NOMO-1 treated with DMSO at 0.1 percent for 48 hours (cell line): ENCODE data around the gene ACTL10.

Experiments used
- DNase-seq: peaks from one replicate; lab custom pipeline; 2025; ENCODE audit not compliant: unreplicated experiment; lab: John Stamatoyannopoulos, UW

Gene ACTL10

DNA sequence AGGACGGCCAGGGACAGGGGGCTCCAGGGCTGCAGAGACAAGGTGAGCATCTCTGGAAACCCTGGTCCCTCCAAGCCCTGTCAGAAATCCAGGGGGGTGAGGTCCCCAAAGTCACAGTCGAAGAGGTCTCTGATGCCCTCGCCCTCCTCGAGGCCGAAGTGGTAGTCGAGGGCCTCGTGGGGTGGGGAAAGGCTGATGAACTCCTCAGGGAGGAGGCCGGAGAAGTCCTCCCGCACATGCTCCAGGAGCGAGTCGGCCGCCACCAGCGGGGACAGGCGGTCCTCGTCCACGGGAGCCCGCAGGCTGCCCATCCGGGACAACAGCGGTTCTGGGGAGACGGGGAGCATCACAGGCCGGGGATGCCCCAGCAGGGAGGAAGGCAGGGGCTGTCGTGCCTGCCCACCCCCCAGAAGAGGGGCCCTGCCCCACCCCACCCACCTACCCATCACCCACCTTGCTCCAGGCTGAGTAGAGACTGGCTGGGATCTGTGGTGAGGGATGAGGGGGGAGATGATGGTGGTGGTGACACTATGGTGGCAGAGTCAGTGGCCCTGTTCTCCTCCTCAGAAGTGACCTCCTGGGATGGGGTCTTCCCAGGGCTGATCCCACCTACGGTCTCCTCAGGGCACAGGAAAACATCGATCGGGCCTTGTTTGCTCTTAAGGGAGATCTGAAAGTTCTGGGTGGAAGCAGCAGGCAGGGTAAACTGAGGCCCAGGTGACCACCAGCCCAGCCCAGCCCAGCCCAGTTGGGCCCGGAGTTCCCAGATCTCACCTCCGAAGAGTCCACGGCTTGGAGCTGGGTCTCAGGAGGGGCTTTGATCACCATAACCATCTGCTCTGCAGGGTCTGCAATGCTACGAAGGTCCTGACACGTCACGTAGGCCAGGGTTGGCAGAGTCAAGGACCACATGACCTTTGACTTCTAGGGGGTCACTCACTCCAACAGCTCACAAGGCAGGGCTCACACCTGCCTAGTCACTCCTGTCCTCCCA lies 10.2 kb downstream of the ACTL10 start:
- no peak for DNase-seq

DNA sequence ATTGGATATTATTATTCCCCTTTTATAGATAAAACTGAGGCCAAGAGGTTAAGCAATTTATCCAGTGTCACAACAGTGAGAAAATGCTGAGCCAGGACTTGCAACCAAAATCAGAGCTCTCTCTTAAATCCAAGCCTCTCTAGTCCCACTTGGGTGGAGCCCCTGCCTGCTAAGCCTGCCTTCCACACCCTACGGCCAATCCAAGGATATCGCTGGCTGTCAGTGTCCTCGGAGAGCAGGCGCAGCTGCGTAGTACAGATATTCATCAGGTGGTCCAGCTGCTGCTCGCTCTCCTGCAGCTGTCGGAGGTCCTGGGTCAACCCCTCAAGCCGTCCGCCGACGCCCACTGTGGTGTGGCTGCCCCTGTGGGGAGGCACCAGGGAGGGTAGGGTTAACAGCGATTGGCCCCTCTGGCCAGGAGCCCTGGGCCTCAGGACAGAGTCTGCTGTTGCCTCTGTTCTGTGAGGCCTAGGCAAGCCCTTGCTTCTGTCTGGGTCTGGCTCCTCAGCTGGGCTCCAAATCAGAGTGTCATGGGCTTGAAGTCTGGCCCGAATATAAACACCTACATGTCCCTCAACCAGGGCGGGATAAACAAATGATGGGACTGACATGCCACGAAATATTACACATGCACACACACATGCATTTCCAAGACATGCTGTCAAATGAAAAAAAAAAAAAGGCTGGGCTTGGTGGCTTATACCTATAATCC lies 11.4 kb downstream of the ACTL10 start:
- DNase-seq, result no peak

DNA sequence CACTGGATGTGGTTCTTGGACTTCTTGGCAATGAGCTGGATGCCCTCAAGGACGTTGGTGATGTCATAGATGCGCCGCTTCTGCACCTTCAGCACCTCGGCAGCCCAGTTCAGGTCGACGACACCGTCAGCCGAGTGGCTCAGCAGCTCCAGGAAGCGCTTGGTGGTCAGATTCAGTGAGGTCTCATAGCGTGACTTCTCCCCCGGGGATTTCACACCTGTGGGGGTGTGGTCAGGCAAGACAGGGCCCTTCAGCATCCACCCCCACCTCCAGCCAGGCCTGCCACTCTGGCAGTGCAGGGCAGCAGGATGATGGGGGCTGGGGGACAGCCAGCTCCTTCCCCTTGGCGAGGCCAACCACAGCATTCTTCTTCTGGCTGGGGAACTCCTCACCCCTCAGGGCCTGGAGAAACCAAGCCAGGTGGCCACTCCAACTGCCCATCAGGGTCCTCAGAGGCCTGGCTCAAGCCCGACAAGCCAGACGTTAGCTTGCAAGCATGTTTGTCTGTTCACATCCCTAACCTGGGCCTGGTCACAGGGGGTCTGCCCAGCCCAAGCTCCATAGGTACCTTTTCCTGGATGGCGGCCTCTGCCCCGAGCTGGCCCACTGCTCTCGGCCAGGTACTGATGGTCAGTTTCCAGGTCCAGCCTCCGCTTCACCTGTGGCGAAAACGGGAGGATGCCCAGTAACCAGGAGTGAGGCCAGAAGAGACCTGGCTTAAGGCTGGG lies 13.2 kb downstream of the ACTL10 start:
- DNase-seq, result no peak

DNA sequence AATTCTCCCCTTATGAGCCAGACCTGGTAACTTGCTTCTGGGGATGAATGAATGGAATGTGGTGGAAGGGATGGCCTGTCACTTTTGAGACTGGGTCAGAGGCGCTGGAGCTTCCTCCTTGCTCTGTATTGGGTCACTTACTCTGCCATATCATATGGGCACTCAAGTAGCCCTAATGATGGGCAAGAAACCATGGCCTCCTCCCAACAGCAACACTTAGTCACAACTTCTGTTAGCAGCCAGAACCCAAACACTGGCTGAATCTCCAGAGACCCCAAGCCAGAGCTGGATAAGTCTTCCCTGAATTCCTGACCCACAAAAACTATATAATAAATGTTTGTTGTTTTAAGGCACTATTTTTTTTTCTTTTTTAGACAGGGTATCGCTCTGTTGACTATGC lies 13.9 kb downstream of the ACTL10 start:
- DNase-seq, result no peak

DNA sequence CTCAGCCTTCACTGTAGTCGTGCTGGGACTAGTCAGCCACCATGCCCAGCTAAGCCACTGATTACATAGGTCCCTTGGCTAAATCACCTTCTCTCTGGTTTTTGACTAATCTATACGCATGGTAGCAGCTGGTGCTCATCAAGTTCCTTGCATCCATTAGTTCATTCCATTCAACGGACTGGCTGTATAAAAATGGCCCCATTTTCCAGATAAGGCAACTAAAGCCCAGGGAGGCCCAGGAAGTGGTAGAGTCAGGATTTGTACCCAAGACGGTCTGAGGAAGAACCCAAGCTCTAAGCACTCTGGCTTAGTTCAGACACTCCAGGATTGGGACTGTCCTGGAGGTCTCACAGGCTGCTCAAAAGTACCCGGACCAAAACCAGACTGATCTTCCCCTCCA lies 14.5 kb downstream of the ACTL10 start:
- no peak for DNase-seq

DNA sequence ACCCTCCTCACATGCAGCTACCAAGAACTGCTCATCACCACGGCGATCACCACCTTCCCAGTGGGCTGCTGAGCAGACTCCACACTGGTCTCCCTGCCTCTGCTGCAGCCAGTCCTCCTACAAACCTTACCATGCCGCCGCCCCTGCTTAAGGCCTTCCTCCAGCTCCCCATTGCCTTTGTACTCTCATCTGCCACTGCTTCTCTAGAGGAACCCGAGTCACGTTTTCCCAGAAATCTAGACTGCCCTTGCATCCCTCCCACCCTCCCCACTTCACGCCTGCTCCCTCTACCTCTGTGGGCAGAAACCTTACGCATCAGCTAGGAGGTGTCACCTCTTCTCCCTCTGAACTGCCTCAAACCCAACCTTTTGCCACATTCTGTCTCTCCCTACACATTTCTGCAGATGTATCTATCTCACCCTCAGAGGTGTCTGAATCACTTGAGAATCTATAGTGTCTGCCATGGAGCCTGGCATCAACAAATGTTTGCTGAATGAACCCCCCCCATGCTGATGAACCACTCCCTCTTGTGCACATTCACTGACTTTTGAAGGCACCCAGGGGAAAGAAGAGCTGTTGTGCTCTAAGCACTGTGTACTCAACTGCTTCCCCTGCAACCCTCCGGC lies 15.1 kb downstream of the ACTL10 start:
- no peak for DNase-seq

DNA sequence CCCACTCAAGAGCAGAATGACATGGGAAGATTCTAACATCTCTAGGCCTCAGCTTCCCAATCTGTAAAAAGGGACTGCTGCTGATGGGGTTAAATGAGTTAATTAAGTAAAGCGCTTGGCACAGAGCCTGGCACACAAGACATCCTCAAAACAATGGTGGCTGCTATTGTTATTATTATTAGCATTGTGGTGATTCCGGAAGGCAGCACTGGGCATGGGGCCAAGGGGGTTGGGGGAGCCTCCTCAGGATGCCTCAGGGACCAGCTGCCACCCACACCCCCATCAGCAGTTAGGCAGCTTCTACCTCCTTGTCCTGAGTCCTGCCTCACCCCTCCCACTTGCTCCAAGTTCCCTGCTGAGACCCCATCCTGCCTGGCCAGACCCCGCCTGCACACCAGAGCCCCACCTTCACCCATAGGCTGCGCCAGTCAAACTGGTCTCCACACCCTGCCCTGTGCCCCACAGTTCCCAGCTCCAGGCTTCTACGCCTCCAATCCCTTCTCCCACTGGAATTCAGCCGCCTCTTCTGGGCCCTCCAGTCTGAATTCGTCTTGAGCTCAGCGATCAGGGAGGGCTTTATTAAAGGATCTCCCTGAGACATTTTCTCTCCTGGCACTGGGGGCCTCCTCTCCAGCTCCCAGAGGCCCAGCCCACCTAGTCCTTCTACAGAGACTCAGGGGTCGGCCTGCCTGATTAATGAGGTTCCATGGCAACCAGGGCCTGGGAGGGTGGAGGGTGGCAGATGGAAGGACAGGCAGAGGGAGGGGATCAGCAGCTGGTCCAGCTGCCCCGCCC lies 18.0 kb downstream of the ACTL10 start:
- DNase-seq, result no peak

DNA sequence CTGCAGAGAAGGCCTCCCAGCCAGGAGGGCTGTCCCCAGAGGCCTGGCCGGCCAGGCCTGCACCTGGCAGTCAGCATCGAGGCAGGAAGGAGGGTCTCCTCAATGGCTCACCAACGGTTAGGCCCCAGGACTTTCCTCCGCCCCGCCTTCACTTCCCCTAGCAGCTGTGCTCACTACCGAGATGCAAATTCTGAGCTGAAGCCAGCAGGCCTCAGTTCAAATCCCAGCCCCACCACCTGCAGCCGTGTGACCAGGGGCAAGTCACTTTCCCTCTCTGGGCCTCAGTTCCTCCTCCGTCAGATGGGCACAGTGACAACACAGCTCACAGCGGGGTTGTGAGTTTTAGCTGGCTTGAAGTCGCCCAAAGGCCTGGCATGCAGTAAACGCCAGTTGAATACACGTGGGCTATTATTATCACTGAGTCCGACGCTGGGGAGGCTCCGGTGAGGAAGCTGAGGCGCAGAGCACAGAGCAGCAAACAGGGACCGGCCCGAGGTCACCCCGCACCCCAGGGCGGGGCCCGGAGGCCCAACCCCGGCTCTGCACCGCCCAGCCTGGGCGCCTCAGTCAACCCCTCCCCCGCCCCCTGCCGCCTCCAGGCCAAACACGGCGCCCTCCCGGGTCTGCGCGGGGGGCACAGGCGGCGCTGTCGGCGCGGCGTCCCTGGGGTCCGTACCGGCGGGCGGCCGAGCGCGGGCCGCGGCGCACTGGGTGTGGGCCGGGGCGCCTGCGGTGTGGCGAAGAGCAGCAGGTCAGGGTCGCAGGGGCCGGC lies 18.8 kb downstream of the ACTL10 start:
- peak; percentile 31 for DNase-seq

DNA sequence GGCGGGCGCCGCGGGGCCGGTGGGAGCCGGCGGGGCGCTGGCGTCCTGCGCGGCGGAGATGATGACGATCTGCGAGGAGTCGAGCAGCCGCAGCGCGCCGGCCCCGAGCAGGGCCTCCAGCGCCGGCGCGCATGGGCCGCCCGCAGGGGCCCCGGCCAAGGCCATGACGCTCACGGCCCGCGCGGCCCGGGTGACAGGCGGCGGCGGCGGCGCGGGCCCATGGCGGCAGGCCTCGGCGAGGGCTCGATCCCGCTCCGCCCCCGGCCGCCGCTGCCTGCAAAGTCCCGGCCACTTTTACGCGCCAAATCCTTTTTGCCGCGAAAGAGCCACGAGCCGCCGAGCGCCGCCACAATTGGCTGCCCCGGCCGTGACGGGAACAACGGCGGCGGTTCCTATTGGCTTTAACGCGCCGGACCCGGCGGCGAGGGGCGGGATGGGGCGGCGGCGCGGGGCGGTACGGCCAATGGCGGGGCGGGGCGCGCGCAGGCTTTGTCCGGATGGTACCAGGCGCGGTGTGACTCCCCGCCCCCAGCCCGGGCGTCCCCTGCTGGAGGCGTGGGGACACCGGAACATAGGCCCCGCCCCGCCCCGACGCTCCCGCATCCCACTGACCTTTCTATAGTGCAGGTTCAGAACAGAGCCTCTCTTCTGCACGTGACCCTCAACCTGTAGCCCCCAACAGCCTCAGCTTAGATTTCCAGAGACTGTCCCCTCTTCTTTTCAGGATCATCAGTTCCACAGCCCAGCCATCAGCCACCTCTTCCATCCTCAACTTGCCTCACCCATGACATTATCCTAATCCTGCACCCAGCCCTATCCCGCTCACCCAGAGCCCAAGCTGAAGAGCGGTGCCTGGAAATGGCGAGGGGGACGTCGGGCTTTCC lies 19.6 kb downstream of the ACTL10 start, which contains the start of gene E2F1:
Gene E2F1 (minus strand): TSS at position 286 of the 884 bp plus-strand sequence. CDS start 121 bp downstream, at position 165.
- DNase-seq, result peak; percentile 92

DNA sequence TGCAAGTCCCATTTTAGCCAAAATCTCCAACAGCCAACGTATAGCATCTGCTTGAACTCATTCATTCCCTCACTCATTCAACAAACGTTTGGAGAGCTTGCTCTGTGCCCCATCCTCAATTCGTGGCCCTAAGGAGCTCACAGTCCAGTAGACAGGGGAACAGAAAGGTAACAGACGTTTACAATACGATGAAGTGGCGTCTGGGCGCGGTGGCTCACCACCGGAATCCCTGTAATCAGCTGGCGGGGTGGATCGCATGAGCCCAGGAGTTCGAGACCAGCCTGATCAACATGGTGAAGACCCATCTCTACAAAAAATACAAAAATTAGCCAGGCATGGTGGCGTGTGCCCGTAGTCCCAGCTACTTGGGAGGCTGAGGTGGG lies 20.2 kb downstream of the ACTL10 start:
- DNase-seq, result no peak

DNA sequence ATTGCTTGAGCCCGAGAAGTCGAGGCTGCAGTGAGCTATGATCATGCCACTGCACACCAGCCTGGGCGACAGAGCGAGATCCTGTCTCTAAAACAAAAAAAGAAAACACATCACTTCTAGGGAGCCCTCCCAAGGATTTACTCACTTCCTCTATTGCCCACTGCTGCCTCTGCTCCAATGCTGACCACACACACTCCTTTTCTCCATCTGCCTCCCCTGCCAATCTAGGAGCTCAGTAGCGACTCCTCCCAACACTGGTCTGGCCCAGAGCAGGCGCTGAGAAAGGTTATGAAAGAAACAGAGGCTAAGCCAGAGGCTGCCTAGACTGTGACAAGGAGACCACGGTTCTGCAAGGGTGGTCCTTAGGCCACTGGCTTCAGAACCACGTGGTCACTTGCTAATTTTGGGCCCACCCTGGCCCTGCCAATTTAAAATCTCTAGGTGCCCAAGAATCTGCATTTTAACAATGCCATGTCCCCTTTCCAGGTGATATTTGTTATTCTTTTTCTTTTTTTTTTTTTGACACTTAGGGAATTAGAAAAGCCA lies 20.7 kb downstream of the ACTL10 start:
- peak; percentile 95 for DNase-seq

DNA sequence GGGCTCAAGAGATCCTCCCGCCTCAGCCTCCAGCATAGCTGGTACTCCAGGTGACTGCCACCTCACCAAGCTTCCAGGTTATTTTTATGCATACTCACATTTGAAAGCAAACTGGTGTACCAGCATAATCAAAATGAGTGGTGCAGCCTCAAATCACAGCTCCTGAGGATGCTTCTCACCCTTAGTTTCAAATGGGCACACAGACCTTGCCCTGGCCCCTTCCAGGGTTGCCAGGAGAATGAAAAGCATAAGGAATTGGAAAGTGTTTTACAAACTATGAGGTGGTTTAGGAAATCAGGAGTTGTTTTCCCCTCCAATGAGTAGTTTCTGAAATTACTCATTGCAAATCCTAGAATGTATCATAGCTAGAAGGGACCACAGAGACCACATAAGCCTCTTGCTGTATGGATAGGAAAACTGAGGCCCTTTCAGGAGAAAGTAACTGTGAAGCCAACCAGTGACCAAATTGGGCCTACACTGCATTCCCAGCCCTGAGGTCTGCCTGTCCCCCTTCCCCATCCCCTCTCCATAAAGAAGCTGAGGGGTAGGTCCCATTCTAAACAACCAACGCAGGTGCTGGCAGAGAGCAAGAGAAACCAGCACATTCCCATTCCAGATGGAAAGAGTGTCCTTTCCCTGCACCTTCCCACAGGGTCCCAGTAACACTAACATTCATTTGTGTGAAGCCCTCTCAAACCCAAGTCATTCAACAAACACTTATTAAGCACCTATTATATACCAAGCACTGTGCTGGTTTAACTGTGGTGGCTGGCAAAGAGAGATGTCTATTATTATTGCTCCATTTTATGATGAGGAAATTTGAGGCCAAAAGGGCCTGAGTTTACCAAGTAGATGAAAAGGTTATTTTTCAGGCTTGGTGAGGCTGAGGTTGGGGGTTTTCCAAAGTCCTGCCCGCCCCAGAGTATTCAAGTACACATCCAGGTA lies 21.5 kb downstream of the ACTL10 start:
- DNase-seq, result no peak

DNA sequence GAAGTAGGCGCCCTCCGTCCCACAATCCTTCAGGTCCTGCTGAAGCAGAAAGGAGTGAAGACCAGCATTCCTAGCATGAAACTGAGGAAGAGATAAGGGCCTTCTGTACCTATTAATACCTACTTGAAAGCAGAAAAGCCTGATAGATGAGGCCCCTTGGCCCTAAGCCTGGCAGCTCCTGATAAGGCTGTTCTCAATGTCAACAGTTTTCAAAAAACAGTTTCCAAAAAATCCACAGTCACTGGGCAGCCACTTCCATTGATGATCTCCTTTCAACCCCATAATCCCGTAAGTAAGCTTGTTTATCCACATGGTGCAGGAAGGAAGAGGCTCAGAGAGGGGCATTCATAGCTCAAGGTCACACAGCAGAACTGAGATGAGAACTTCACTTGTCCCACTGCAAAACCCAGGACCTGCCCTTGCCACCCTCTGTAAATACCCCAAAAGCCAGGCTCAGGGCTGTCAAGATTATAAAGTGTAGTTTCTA lies 22.2 kb downstream of the ACTL10 start:
- DNase-seq, result no peak

DNA sequence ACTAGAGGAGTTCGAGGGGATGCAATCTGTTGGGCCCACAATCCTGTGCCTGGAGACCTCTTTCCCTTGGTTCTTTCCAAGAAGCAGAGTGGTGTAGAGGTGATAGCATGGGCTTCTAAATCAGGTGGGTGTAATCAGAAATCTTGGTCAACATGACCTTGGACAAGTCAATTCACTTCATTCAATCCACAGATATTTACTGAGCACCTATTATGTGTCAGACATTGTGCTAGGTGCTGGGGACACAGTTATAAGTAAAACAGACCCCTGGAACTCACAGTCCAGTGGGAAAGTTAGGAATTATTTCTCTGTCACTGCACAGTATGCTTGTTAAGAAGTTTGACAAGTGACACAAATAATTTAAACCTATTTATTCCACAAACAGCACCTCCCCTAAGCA lies 22.8 kb downstream of the ACTL10 start:
- no peak for DNase-seq

DNA sequence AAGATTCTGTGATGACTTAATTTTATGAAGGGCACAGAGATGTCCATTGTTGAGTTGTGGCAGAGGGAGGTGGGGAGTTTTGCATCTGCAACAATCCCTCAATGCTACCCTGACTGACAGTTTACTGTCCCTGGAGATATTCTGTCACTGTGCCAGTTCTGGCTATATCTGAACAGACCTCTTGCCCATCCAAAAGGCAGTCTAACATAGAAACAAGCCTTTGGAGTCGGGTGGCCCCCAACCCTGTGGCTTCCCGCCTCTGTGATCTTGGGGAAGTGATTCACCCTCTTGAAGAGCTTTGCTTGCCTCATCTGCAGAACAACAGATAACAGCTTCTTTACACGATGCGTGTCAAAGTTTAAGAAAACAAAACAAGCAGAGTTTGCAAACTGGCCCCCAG lies 23.2 kb downstream of the ACTL10 start:
- peak; percentile 71 for DNase-seq

DNA sequence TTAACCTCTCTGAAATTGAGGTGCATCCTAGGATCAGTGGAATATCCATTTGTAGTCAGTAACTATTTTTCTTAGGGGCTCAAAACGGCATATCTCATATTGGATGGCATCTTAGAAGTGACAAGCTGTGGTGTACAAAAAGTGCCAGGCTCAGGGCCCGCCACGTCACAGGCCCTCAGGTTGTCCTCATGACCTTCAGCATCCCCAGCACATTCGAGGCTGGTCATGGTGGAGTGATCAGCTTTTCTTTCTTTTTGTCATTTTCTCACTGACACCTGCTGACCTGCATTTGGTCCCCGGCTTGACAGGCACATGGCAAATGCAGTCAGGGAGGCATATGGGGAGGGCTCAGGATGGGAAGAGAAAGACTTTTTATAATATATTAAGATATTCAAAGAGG lies 26.5 kb downstream of the ACTL10 start:
- DNase-seq, result no peak
